Measurements from ENCODE around the gene HOXA4. TPM values are rescaled to one million over a fixed set of nuclear protein-coding genes. Genes with fewer than 3 reads are reported as not detected.

Gene HOXA4
- total and polyA plus RNA-seq, 12 donors: 0.20 to 1.2 (median 0.59) TPM; not detected in 4

- Histone ChIP-seq H3K27me3 (peaks cover 80 to 100% (median 100%) of the 10 kb centered on the region in 7 donors), H3K27ac (no peak overlapping the region), H3K36me3 (peaks cover 0 to 8% (median 0%) of the 10 kb centered on the region in 9 donors), H3K4me3 (peak overlapping the region in 1 of 10 donors; percentile 35), H3K9me3 (no peaks in the 10 kb centered on the region), H3K4me1 (peaks cover 5 to 78% (median 28%) of the 10 kb centered on the region in 9 donors)
- no peak for DNase-seq
- no peak for TF ChIP-seq CTCF (IDR thresholded peaks at IDR 0.05)
- no peak for ATAC-seq
- WGBS, 2 donors: 9% methylated on average over 27 to 30 of the region's 30 CpGs
- intact Hi-C loops (cut with DNase I): loop anchor here in 5 of 10 donors (5.0 to 10.0 kb wide), 5 partner anchors 302 to 1302 kb away; no protein-coding TSS in a partner anchor
These were observed 26.6 kb upstream of the HOXA4 start for GRCh38 chr7:27156916-27157701.

GRCh38 chr7:27156508-27156898, 25.9 kb upstream of the HOXA4 start, which contains the start of gene HOXA7:
HOXA7 (minus strand) TSS chr7:27156675; CDS start chr7:27156545, 130 bp downstream.
- 2 to 4% methylated on average over 33 of the region's 33 CpGs for WGBS, 2 donors
- H3K9me3 ChIP-seq: no peaks in the 10 kb centered on the region
- H3K4me3 ChIP-seq: peak within 1 kb of the TSS in 5 of 10 donors; percentile 10 to 35 (median 17)
- no peak for ATAC-seq
- intact Hi-C loops (cut with DNase I): loop anchor here in 5 of 10 donors (5.0 to 10.0 kb wide), 5 partner anchors 302 to 1302 kb away; no protein-coding TSS in a partner anchor
- H3K4me1 ChIP-seq: peaks cover 5 to 79% (median 29%) of the 10 kb centered on the region in 9 donors
- H3K27ac ChIP-seq: peak within 1 kb of the TSS in 1 of 10 donors; percentile 14
- H3K36me3 ChIP-seq: peaks cover 0 to 8% (median 0%) of the 10 kb centered on the region in 9 donors
- no peak for DNase-seq
- no peak for TF ChIP-seq CTCF (IDR thresholded peaks at IDR 0.05)
- peaks cover 86 to 100% (median 100%) of the 10 kb centered on the region in 7 donors for H3K27me3 ChIP-seq

- Histone ChIP-seq H3K4me1 (peaks cover 5 to 79% (median 31%) of the 10 kb centered on the region in 9 donors), H3K27me3 (peaks cover 81 to 100% (median 100%) of the 10 kb centered on the region in 7 donors), H3K9me3 (no peaks in the 10 kb centered on the region), H3K27ac (peak overlapping the region in 1 of 10 donors; percentile 14), H3K4me3 (peak overlapping the region in 5 of 10 donors; percentile 10 to 35 (median 17)), H3K36me3 (peaks cover 0 to 8% (median 0%) of the 10 kb centered on the region in 9 donors)
- DNase-seq (no peak), ATAC-seq (no peak)
- no peak for TF ChIP-seq CTCF (IDR thresholded peaks at IDR 0.05)
- 2% methylated on average over 63 of the region's 63 CpGs for WGBS, 2 donors
- intact Hi-C loops (cut with DNase I): loop anchor here in 5 of 10 donors (5.0 to 10.0 kb wide), 5 partner anchors 301 to 1301 kb away; no protein-coding TSS in a partner anchor
These were observed 25.4 kb upstream of the HOXA4 start for GRCh38 chr7:27155816-27156507.

Measured in heart right ventricle (tissue), 16 donors.